Putamen (tissue), 1 donor: ENCODE data around the gene UTP14C.
A peak's percentile ranks its signal among the peaks of the same experiment; 100 is the strongest.
"Not testable (repeated sequence)": the region's sequence is repeated elsewhere in the genome, so short reads cannot be mapped to it uniquely, and the experiment has no call there.

Experiments used
- DNase-seq: peaks from one replicate; pipeline ENCODE4 v3.0.0-alpha.2; 2016; ENCODE audit warnings: low spot score

Gene UTP14C

GRCh38 chr13:52004511-52005170 is 19.9 kb upstream of the UTP14C start:
- no peak for DNase-seq

GRCh38 chr13:52005841-52006522 is 18.5 kb upstream of the UTP14C start:
- no peak for DNase-seq

- no peak for DNase-seq
Measured at GRCh38 chr13:52006523-52007245, 17.8 kb upstream of the UTP14C start.

GRCh38 chr13:52009946-52010345 is 14.5 kb upstream of the UTP14C start:
- no peak for DNase-seq

GRCh38 chr13:52010890-52011631 is 13.4 kb upstream of the UTP14C start, which contains the start of gene ATP7B:
Gene ATP7B (minus strand): TSS chr13:52011450. CDS start chr13:52011337, 113 bp downstream.
- DNase-seq: no peak

GRCh38 chr13:52011632-52012511 is 12.6 kb upstream of the UTP14C start, which contains the start of gene ALG11:
Gene ALG11 (plus strand): TSS chr13:52012398. CDS start chr13:52012419, 21 bp downstream.
- peak; percentile 98 for DNase-seq

GRCh38 chr13:52012512-52012836 is 12.0 kb upstream of the UTP14C start:
- no peak for DNase-seq

- DNase-seq: no peak
Measured at GRCh38 chr13:52016296-52016695, 8.2 kb upstream of the UTP14C start.

GRCh38 chr13:52020191-52020590 is 4.3 kb upstream of the UTP14C start:
- no peak for DNase-seq

GRCh38 chr13:52022356-52022755 is 2.1 kb upstream of the UTP14C start:
- no peak for DNase-seq

- no peak for DNase-seq
Measured at GRCh38 chr13:52025475-52026245, 1.2 kb downstream of the UTP14C start.

- no peak for DNase-seq
Measured at GRCh38 chr13:52026246-52026626, 1.7 kb downstream of the UTP14C start.

- DNase-seq: no peak
Measured at GRCh38 chr13:52027832-52028231, 3.3 kb downstream of the UTP14C start.

- DNase-seq: no peak
Measured at GRCh38 chr13:52029569-52029968, 5.1 kb downstream of the UTP14C start.

GRCh38 chr13:52030401-52030800 is 5.9 kb downstream of the UTP14C start:
- not testable (repeated sequence) for DNase-seq

GRCh38 chr13:52033039-52033438 is 8.5 kb downstream of the UTP14C start:
- no peak for DNase-seq

- DNase-seq: no peak
Measured at GRCh38 chr13:52034616-52035226, 10.2 kb downstream of the UTP14C start.

- no peak for DNase-seq
Measured at GRCh38 chr13:52036037-52036436, 11.5 kb downstream of the UTP14C start.

GRCh38 chr13:52043675-52044074 is 19.2 kb downstream of the UTP14C start:
- no peak for DNase-seq

- no peak for DNase-seq
Measured at GRCh38 chr13:52047463-52047862, 23.0 kb downstream of the UTP14C start.
